Smooth muscle cell (in vitro differentiated cells): Measurements from ENCODE around the gene ITPKB. TPM values are rescaled to one million over a fixed set of nuclear protein-coding genes. Genes with fewer than 3 reads are reported as not detected.
"Not testable (repeated sequence)": the region's sequence is repeated elsewhere in the genome, so short reads cannot be mapped to it uniquely, and the experiment has no call there.

Source experiments
- DNase-seq: peaks from one replicate; lab custom pipeline; 2025; ENCODE audit not compliant: unreplicated experiment; lab: John Stamatoyannopoulos, UW
- H2AFZ ChIP-seq: fragments of 200-600 bp; sonication (generic); 2 replicates; pipeline ENCODE4 v1.6.0; 2016; ENCODE audit warnings: antibody characterized with exemption, low read depth, mild to moderate bottlenecking
- H3F3A ChIP-seq: fragments of 200-600 bp; sonication (generic); 2 replicates; pipeline ENCODE4 v1.6.0; 2017; ENCODE audit warnings: antibody characterized with exemption, low read depth
- H3K27ac ChIP-seq: fragments of 200-600 bp; sonication (generic); 2 replicates; pipeline ENCODE4 v1.5.1; 2016; ENCODE audit warnings: low read depth, mild to moderate bottlenecking
- H3K27me3 ChIP-seq: fragments of 200-600 bp; sonication (generic); 2 replicates; pipeline ENCODE4 v1.6.1; 2016; ENCODE audit warnings: low read depth, mild to moderate bottlenecking
- H3K36me3 ChIP-seq: fragments of 200-600 bp; sonication (generic); 2 replicates; pipeline ENCODE4 v1.5.1; 2016; ENCODE audit warnings: low read depth
- H3K4me1 ChIP-seq: fragments of 200-600 bp; sonication (generic); 2 replicates; pipeline ENCODE4 v1.5.1; 2016; ENCODE audit warnings: low read depth
- H3K4me2 ChIP-seq: fragments of 200-600 bp; sonication (generic); 2 replicates; pipeline ENCODE4 v1.6.0; 2016; ENCODE audit warnings: mild to moderate bottlenecking
- H3K4me3 ChIP-seq: fragments of 200-600 bp; sonication (generic); 2 replicates; pipeline ENCODE4 v1.5.1; 2016; ENCODE audit warnings: mild to moderate bottlenecking
- H3K79me2 ChIP-seq: fragments of 200-600 bp; sonication (generic); 2 replicates; pipeline ENCODE4 v1.6.0; 2016; ENCODE audit warnings: low read depth, mild to moderate bottlenecking
- H3K9ac ChIP-seq: fragments of 200-600 bp; sonication (generic); 2 replicates; pipeline ENCODE4 v1.6.0; 2016; ENCODE audit warnings: low read depth
- H3K9me3 ChIP-seq: fragments of 200-600 bp; sonication (generic); replicated peaks from 2 replicates; pipeline ENCODE4 v1.5.1; 2016; ENCODE audit warnings: low read depth
- H4K20me1 ChIP-seq: fragments of 200-600 bp; sonication (generic); 2 replicates; pipeline ENCODE4 v1.6.0; 2016; ENCODE audit warnings: low read depth
- WGBS: methylation state at CpG from one replicate; pipeline ENCODE4 v1.1.7; 2016; ENCODE audit warnings: low lambda C conversion rate; 5-methylcytosine and 5-hydroxymethylcytosine counted together
- polyA plus RNA-seq: library from polyadenylated mRNA; unstranded; fragments of >200 nt; fragmentation: Nextera tagmentation; extraction: Ambion mirVana; gene quantifications from 2 replicates; pipeline ENCODE4 v1.2.1, GENCODE V29; 2016
- total RNA-seq: library from RNA; depleted of rRNA; stranded (reverse); fragments of >200 nt; gene quantifications from 2 replicates; pipeline ENCODE4 v1.2.3, GENCODE V29; 2014
- TF ChIP-seq, protein P1 (sequence below): fragments of 200-600 bp; sonication (generic); IDR thresholded peaks from 2 replicates; pipeline ENCODE4 v1.5.1; 2017; ENCODE audit warnings: borderline replicate concordance, mild to moderate bottlenecking, antibody characterized with exemption; ENCODE audit not compliant: insufficient read depth, poor library complexity, severe bottlenecking

ITPKB gene
- total and polyA plus RNA-seq, 2 experiments from 2014 or later, result 8.9 to 11.4 TPM

DNA sequence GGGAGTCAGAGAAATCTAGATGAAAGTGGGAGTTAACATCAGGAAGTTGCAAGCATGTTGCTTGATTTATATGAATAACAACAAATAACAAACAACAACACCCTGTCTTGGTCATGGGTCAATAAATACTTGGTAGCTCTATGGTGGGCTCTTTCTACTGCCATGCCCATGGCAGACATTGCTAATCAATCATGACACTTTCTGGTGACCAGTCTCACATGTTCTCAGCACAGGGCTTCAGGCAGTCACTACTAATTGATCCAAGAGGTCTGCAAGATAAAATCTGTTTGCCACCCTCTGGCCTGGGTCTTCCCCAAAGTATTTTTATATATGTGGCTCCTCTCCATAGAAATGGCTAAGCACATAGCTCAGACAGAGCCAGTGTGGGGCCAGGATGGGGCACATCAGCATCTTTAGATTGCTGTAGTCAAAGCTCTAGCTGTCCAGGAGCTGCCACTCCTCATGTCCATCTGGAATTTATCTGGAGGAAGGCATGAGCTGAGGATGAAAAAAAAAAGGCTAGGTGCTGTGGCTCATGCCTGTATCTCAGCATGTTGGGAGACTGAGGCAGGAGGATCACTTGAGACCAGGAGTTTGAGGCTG, 139.3 kb downstream of the ITPKB start:
- H2AFZ ChIP-seq, result no peak overlapping the region
- H3K4me1 ChIP-seq, result peaks cover 15% of the 10 kb centered on the region
- H4K20me1 ChIP-seq, result no peaks in the 10 kb centered on the region
- H3K9me3 ChIP-seq, result no peaks in the 10 kb centered on the region
- no peak overlapping the region for H3K27ac ChIP-seq
- H3K79me2 ChIP-seq, result no peaks in the 10 kb centered on the region
- H3K4me3 ChIP-seq, result no peak overlapping the region
- no peak overlapping the region for H3K4me2 ChIP-seq
- TF ChIP-seq, protein P1, sequence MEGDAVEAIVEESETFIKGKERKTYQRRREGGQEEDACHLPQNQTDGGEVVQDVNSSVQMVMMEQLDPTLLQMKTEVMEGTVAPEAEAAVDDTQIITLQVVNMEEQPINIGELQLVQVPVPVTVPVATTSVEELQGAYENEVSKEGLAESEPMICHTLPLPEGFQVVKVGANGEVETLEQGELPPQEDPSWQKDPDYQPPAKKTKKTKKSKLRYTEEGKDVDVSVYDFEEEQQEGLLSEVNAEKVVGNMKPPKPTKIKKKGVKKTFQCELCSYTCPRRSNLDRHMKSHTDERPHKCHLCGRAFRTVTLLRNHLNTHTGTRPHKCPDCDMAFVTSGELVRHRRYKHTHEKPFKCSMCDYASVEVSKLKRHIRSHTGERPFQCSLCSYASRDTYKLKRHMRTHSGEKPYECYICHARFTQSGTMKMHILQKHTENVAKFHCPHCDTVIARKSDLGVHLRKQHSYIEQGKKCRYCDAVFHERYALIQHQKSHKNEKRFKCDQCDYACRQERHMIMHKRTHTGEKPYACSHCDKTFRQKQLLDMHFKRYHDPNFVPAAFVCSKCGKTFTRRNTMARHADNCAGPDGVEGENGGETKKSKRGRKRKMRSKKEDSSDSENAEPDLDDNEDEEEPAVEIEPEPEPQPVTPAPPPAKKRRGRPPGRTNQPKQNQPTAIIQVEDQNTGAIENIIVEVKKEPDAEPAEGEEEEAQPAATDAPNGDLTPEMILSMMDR, result no peak
- no peaks in the 10 kb centered on the region for H3K36me3 ChIP-seq
- H3K9ac ChIP-seq, result no peak overlapping the region
- no peak for DNase-seq
- no peaks in the 10 kb centered on the region for H3F3A ChIP-seq
- no peaks in the 10 kb centered on the region for H3K27me3 ChIP-seq

DNA sequence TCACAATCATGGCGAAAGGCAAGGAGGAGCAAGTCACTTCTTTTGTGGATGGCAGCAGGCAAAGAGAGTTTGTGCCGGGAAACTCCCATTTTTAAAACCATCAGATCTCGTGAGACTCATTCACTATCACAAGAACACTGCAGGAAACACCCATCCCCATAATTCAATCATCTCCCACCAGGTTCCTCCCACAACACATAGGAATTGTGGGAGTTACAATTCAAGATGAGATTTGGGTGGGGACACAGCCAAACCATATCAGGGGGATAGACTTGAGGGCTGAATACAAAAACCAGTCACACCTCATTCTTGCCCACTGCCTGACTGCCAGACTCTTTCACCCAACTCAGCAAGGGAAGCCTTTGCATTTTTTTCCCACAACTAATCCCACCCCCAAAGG, 140.1 kb downstream of the ITPKB start:
- not testable (repeated sequence) for H3K27me3 ChIP-seq, H3F3A ChIP-seq, H3K4me1 ChIP-seq, H3K9ac ChIP-seq, H3K4me2 ChIP-seq, H3K4me3 ChIP-seq, H3K9me3 ChIP-seq, H3K36me3 ChIP-seq, H2AFZ ChIP-seq, H4K20me1 ChIP-seq, H3K79me2 ChIP-seq, H3K27ac ChIP-seq, DNase-seq
- 95% methylated on average over 3 of the region's 3 CpGs for WGBS

DNA sequence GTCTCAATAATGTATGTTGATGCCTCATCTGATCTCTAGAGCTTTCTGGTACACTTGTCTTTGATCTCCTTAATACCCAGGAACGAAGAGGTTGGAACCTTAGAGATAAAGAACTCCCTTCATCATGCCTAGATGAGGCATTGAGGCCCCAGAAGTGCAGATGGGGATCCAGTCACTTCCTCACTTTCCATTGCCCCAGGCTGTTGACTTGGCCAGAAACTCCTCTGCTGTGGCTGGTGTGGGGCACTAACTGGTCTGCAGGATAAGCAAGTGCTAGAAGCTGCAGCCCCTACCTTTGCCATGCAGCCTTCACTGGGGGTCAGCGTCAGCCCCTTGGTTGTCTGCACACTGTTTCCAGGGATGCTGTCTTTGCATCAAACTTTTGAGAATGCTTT, 140.6 kb downstream of the ITPKB start:
- TF ChIP-seq, protein P1, result no peak
- no peak for DNase-seq
- WGBS, result 59% methylated on average over 2 of the region's 2 CpGs

DNA sequence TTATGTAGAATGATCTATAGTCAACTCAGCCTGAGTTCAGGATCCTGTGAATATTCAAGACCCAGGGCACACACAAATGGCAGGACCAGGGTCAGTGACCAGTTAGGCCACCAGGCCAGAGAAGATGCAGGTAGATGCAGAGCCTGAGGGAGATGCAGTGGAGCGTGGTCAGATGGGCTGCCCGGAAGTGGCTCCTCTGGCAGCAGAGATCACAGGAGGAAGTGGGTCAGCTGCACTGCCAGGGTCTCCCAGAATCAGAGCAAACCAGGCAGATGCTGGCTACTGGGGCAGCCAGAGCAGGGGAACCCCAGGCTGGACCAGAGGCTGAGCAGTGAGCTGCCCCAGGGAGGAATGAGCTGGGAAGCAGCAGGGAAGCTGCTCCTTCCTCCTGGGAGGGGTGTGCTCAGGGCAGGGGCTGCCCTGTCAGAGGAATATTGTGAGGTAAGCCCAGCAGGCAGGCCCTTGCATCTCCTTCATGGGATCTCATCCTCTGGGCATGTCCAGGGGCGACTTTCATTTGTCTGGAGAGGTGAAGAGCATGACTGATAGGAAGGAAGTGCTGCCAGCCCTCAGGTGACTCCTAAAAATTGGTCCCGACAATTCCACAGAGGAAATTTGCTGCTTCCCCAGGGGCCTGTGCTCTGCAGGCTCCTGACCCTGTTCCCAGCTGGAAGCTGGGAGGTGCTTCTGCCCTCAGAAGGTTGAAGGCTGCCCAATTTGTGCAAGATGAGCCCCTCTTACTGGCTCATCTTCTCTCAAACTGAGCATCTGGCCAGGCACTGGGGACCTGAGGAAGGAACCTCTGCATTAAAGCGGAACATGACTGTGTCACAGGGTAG, 141.2 kb downstream of the ITPKB start:
- H4K20me1 ChIP-seq, result no peaks in the 10 kb centered on the region
- no peak overlapping the region for H3K9ac ChIP-seq
- DNase-seq, result no peak
- H3K27ac ChIP-seq, result no peak overlapping the region
- no peaks in the 10 kb centered on the region for H3K9me3 ChIP-seq
- H2AFZ ChIP-seq, result no peak overlapping the region
- no peak overlapping the region for H3K4me2 ChIP-seq
- H3F3A ChIP-seq, result no peaks in the 10 kb centered on the region
- 87% methylated on average over 5 of the region's 5 CpGs for WGBS
- H3K36me3 ChIP-seq, result no peaks in the 10 kb centered on the region
- no peaks in the 10 kb centered on the region for H3K4me1 ChIP-seq
- H3K4me3 ChIP-seq, result no peak overlapping the region
- TF ChIP-seq, protein P1, result no peak
- no peaks in the 10 kb centered on the region for H3K27me3 ChIP-seq
- H3K79me2 ChIP-seq, result no peaks in the 10 kb centered on the region

More for the DNA sequence above, 140.6 kb downstream of the ITPKB start:
- Histone ChIP-seq H3K4me1 (peaks cover 5% of the 10 kb centered on the region), H2AFZ (no peak overlapping the region), H3K79me2 (no peaks in the 10 kb centered on the region), H3K9ac (no peak overlapping the region), H3K4me2 (no peak overlapping the region), H3F3A (no peaks in the 10 kb centered on the region), H3K9me3 (no peaks in the 10 kb centered on the region), H3K27ac (no peak overlapping the region), H3K36me3 (no peaks in the 10 kb centered on the region), H3K27me3 (no peaks in the 10 kb centered on the region), H3K4me3 (no peak overlapping the region), H4K20me1 (no peaks in the 10 kb centered on the region)
